ENCODE data around the gene UCK2. TPM values are rescaled to one million over a fixed set of nuclear protein-coding genes. Genes with fewer than 3 reads are reported as not detected.

The UCK2 gene
- total and polyA plus RNA-seq, 10 of the 15 experiments (the other 5 are each of a cell fraction or from before 2014, with no cell fraction given): 55.3 to 106 (median 84.9) TPM

- H3K4me2 ChIP-seq (ENCODE audit: control insufficient read depth, insufficient read depth): no peak overlapping the region; the same call in 1 of the 2 replicates
- peaks cover 2 to 3% of the 10 kb centered on the region in 2 experiments; a peak in 2 of 4 replicates for H3K36me3 ChIP-seq (ENCODE audit: control insufficient read depth in 2 of 2, insufficient read depth in 2 of 2, low read length in 1 of 2)
- ChIA-PET CTCF (interaction anchor here (1.2 to 4.8 kb wide), 3 partner anchors 14 to 158 kb away, joined by 4 to 22 read pairs (median 4); no protein-coding TSS in a partner anchor), POLR2A (interaction anchor here (5.6 kb wide), 1 partner anchor 13 kb away, joined by 44 read pairs; no protein-coding TSS in a partner anchor), SMC1A (ENCODE audit: uncharacterized antibody, unreplicated experiment) (interaction anchor here (0.8 to 17.9 kb wide), 5 partner anchors 12 to 29 kb away, joined by 3 to 212 read pairs (median 19); no protein-coding TSS in a partner anchor), RAD21 (ENCODE audit: unreplicated experiment) (interaction anchor here (0.8 to 11.4 kb wide), 4 partner anchors 10 to 28 kb away, joined by 3 to 73 read pairs (median 8); partner anchors contain the start of gene UCK2)
- no peaks in the 10 kb centered on the region; the same call in 1 of the 2 replicates for H4K20me1 ChIP-seq (ENCODE audit: control insufficient read depth, insufficient read depth)
- no peak for TF ChIP-seq TCF12 (IDR thresholded peaks at IDR 0.05; ENCODE audit: low read depth, low read length)
- TF ChIP-seq PKNOX1 (IDR thresholded peaks at IDR 0.05): no peak
- no peak for TF ChIP-seq ATF7 (IDR thresholded peaks at IDR 0.05; ENCODE audit: low read depth)
- TF ChIP-seq EZH2 (IDR thresholded peaks at IDR 0.05; ENCODE audit: borderline replicate concordance, control insufficient read depth, low read depth, low read length): no peak
- no peak for TF ChIP-seq BACH1 (IDR thresholded peaks at IDR 0.05; ENCODE audit: borderline replicate concordance)
- no peak for TF ChIP-seq ZBTB40 (IDR thresholded peaks at IDR 0.05; ENCODE audit: borderline replicate concordance)
- no peak for TF ChIP-seq CHD1 (IDR thresholded peaks at IDR 0.05; ENCODE audit: low read depth, low read length)
- no peak for TF ChIP-seq FOXK2 (IDR thresholded peaks at IDR 0.05)
- TF ChIP-seq RBBP5 (conservative IDR thresholded peaks at IDR 0.05): no peak
- TF ChIP-seq PAX8 (IDR thresholded peaks at IDR 0.05): no peak
- TF ChIP-seq ZBTB4 (CRISPR knock-in tag; IDR thresholded peaks at IDR 0.05): no peak
- no peak for TF ChIP-seq ATF3 (IDR thresholded peaks at IDR 0.05; ENCODE audit: borderline replicate concordance, extremely low read depth, low read depth, low read length)
- TF ChIP-seq RAD51 (IDR thresholded peaks at IDR 0.05): no peak
- no peak for TF ChIP-seq NFIC (IDR thresholded peaks at IDR 0.05; ENCODE audit: low read depth, low read length)
- no peak for TF ChIP-seq SIN3A (IDR thresholded peaks at IDR 0.05; ENCODE audit: low read depth, low read length)
- H3K27ac ChIP-seq (ENCODE audit: control insufficient read depth, insufficient read depth): peak overlapping the region; percentile 6; the same call in 1 of the 2 replicates
- intact Hi-C loops (cut with micrococcal nuclease; ENCODE audit: unreplicated experiment) (loop anchor here (5.0 kb wide), 1 partner anchor 39 kb away; no protein-coding TSS in a partner anchor), in situ Hi-C loops (cut with MboI) (no loop called here)
- H3K27me3 ChIP-seq (replicated peaks in 1 of 2; ENCODE audit: control insufficient read depth in 2 of 2, insufficient read depth in 2 of 2, low read length in 1 of 2): no peaks in the 10 kb centered on the region
- H3K4me3 ChIP-seq: no peak overlapping the region
- no peak for FAIRE-seq
- WGBS (ENCODE audit: insufficient coverage, insufficient replicate concordance, low lambda C conversion rate, missing lambda C conversion rate): 53% methylated on average over 1 of the region's 1 CpG
- peaks cover 93% of the 10 kb centered on the region for H3K79me2 ChIP-seq (ENCODE audit: control insufficient read depth, insufficient read depth, low read length)
- H3K9ac ChIP-seq (ENCODE audit: control insufficient read depth, insufficient read depth, low read length): no peak overlapping the region
- peaks cover 32% of the 10 kb centered on the region for H3K4me1 ChIP-seq (ENCODE audit: control insufficient read depth, insufficient read depth, low read length)
- DNase-seq (ENCODE audit: low read depth, low spot score): no peak
- no TSS peak for BruUV-seq (replicated peaks)
- no peaks in the 10 kb centered on the region; the same call in 2 of the 3 replicates for H3K9me3 ChIP-seq (replicated peaks; ENCODE audit: control insufficient read depth, insufficient read depth, low read length)
- no peak for ATAC-seq
- no peak overlapping the region for H2AFZ ChIP-seq (ENCODE audit: control insufficient read depth, low read depth, low read length)
These were observed 15.9 kb downstream of the UCK2 start for GRCh38 chr1:165843304-165843703.
